HEK293 (cell line): ENCODE data around the gene LMCD1.

Experiments
- GLIS1 ChIP-seq: fragments of 450-650 bp; formaldehyde crosslinking; IDR thresholded peaks from 2 replicates; pipeline ENCODE4 v1.5.1; 2016; ENCODE audit warnings: missing biosample characterization, missing genetic modification characterization
- KLF8 ChIP-seq: fragments of 450-650 bp; formaldehyde crosslinking; IDR thresholded peaks from 2 replicates; pipeline ENCODE4 v1.5.1; 2016; ENCODE audit warnings: missing biosample characterization, missing genetic modification characterization
- KLF9 ChIP-seq: fragments of 450-650 bp; formaldehyde crosslinking; IDR thresholded peaks from 2 replicates; pipeline ENCODE4 v1.5.1; 2016; ENCODE audit warnings: missing biosample characterization, missing genetic modification characterization, low read depth
- SETDB1 ChIP-seq: IDR thresholded peaks from one replicate; pipeline ENCODE4 v1.6.1; 2017; ENCODE audit warnings: mild to moderate bottlenecking, low read length, moderate library complexity, mixed read lengths; ENCODE audit not compliant: insufficient read length
- ZBTB17 ChIP-seq: fragments of 450-650 bp; formaldehyde crosslinking; IDR thresholded peaks from 2 replicates; pipeline ENCODE4 v1.5.1; 2016; ENCODE audit warnings: missing biosample characterization, missing genetic modification characterization
- ZBTB7A ChIP-seq: fragments of 450-650 bp; formaldehyde crosslinking; IDR thresholded peaks from 2 replicates; pipeline ENCODE4 v1.5.1; 2016; ENCODE audit warnings: low read depth, missing biosample characterization, missing genetic modification characterization
- ZBTB8A ChIP-seq: fragments of 450-650 bp; formaldehyde crosslinking; IDR thresholded peaks from 2 replicates; pipeline ENCODE4 v1.5.1; 2016; ENCODE audit warnings: missing biosample characterization, missing genetic modification characterization
- ZFP3 ChIP-seq: fragments of 450-650 bp; formaldehyde crosslinking; IDR thresholded peaks from 2 replicates; pipeline ENCODE4 v1.5.1; 2016; ENCODE audit warnings: low read depth, missing biosample characterization, missing genetic modification characterization
- ZIC2 ChIP-seq: fragments of 450-650 bp; formaldehyde crosslinking; IDR thresholded peaks from 2 replicates; pipeline ENCODE4 v1.5.1; 2016; ENCODE audit warnings: missing biosample characterization, missing genetic modification characterization
- ZNF335 ChIP-seq: fragments of 450-650 bp; formaldehyde crosslinking; conservative IDR thresholded peaks from 2 replicates; pipeline ENCODE4 v1.5.1; 2016; ENCODE audit warnings: missing biosample characterization, missing genetic modification characterization
- ZNF37A ChIP-seq: fragments of 450-650 bp; IDR thresholded peaks from 2 replicates; pipeline ENCODE4 v1.5.1; 2018; ENCODE audit warnings: missing biosample characterization, missing genetic modification characterization
- ZNF501 ChIP-seq: fragments of 450-650 bp; formaldehyde crosslinking; IDR thresholded peaks from 2 replicates; pipeline ENCODE4 v1.5.1; 2016; ENCODE audit warnings: missing biosample characterization, missing genetic modification characterization
- ZNF548 ChIP-seq: fragments of 450-650 bp; formaldehyde crosslinking; IDR thresholded peaks from 2 replicates; pipeline ENCODE4 v1.5.1; 2016; ENCODE audit warnings: missing biosample characterization, missing genetic modification characterization
- ZNF555 ChIP-seq: fragments of 450-650 bp; formaldehyde crosslinking; conservative IDR thresholded peaks from 2 replicates; pipeline ENCODE4 v1.5.1; 2017; ENCODE audit warnings: missing biosample characterization, mild to moderate bottlenecking, missing genetic modification characterization, inconsistent platforms
- ZNF561 ChIP-seq: fragments of 450-650 bp; IDR thresholded peaks from 2 replicates; pipeline ENCODE4 v1.5.1; 2018; ENCODE audit warnings: missing biosample characterization, missing genetic modification characterization, borderline replicate concordance
- ZNF610 ChIP-seq: fragments of 450-650 bp; formaldehyde crosslinking; IDR thresholded peaks from 2 replicates; pipeline ENCODE4 v1.5.1; 2016; ENCODE audit warnings: missing biosample characterization, missing genetic modification characterization, borderline replicate concordance
- ZNF624 ChIP-seq: fragments of 450-650 bp; formaldehyde crosslinking; IDR thresholded peaks from 2 replicates; pipeline ENCODE4 v1.5.1; 2017; ENCODE audit warnings: missing biosample characterization, missing genetic modification characterization
- ZSCAN16 ChIP-seq: fragments of 450-650 bp; formaldehyde crosslinking; IDR thresholded peaks from 2 replicates; pipeline ENCODE4 v1.5.1; 2016; ENCODE audit warnings: missing biosample characterization, missing genetic modification characterization
- TF ChIP-seq, protein P1 (sequence below): fragments of 450-650 bp; formaldehyde crosslinking; conservative IDR thresholded peaks from 2 replicates; pipeline ENCODE4 v1.5.1; 2016; ENCODE audit warnings: low read depth, missing biosample characterization, missing genetic modification characterization
- TF ChIP-seq, protein P2 (sequence below): fragments of 450-650 bp; formaldehyde crosslinking; IDR thresholded peaks from 2 replicates; pipeline ENCODE4 v1.5.1; 2016; ENCODE audit warnings: missing biosample characterization, missing genetic modification characterization
- TF ChIP-seq, protein P3 (sequence below): fragments of 450-650 bp; formaldehyde crosslinking; optimal IDR thresholded peaks from 2 replicates; pipeline ENCODE3; 2016; ENCODE audit warnings: missing biosample characterization, mild to moderate bottlenecking, missing genetic modification characterization
- TF ChIP-seq, protein P4 (sequence below): fragments of 450-650 bp; formaldehyde crosslinking; IDR thresholded peaks from 2 replicates; pipeline ENCODE4 v1.5.1; 2016; ENCODE audit warnings: missing biosample characterization, missing genetic modification characterization
- TF ChIP-seq, protein P5 (sequence below): fragments of 450-650 bp; formaldehyde crosslinking; IDR thresholded peaks from 2 replicates; pipeline ENCODE4 v1.5.1; 2017; ENCODE audit warnings: missing biosample characterization, mild to moderate bottlenecking, missing genetic modification characterization, moderate library complexity
- TF ChIP-seq, protein P6 (sequence below): fragments of 450-650 bp; formaldehyde crosslinking; IDR thresholded peaks from 2 replicates; pipeline ENCODE4 v1.5.1; 2016; ENCODE audit warnings: missing biosample characterization, missing genetic modification characterization
- TF ChIP-seq, protein P7 (sequence below): fragments of 450-650 bp; IDR thresholded peaks from 2 replicates; pipeline ENCODE4 v1.5.1; 2018; ENCODE audit warnings: missing biosample characterization, missing genetic modification characterization

Gene LMCD1

DNA sequence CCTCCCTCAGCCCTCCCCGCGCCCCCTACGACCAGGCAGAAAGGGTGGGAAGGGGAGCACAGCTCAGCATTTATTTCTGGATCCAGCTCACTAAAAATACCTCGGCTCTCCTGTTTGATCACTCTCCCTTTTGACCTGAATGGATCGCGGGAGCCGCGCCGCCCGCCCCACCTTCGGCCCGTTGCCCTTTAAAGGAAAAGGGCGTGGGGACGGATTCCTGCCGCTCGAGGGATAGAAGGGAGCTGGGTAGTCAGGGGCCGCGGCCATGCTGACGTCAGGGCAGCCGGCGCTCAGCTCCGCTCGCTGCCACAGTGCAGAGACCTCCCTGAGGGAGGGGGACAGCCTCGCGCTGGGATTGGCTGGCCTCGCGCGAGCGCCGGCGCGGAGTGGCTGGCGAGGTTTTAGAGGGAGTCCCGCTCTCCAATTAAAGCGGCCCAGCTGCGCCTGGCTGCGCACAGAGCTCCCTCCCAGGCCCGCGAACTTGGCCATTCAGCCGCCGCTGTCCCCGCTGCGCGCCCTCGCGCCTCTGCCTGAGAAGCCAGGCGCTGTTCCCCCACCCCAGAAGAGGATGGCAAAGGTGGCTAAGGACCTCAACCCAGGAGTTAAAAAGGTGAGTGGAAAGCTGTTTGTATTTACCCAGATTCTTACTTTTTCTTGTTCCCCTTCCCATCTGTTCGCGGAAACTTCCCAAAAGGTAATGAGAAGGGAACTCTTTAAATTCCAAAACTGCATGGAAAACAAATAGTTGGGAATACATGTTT, at the start of gene LMCD1 (continued):
- no peak for TF ChIP-seq ZNF624
- TF ChIP-seq ZNF610 (tag by site-specific recombination) = peak; percentile 91; the same call in 1 of the 2 replicates
- TF ChIP-seq, protein P1, sequence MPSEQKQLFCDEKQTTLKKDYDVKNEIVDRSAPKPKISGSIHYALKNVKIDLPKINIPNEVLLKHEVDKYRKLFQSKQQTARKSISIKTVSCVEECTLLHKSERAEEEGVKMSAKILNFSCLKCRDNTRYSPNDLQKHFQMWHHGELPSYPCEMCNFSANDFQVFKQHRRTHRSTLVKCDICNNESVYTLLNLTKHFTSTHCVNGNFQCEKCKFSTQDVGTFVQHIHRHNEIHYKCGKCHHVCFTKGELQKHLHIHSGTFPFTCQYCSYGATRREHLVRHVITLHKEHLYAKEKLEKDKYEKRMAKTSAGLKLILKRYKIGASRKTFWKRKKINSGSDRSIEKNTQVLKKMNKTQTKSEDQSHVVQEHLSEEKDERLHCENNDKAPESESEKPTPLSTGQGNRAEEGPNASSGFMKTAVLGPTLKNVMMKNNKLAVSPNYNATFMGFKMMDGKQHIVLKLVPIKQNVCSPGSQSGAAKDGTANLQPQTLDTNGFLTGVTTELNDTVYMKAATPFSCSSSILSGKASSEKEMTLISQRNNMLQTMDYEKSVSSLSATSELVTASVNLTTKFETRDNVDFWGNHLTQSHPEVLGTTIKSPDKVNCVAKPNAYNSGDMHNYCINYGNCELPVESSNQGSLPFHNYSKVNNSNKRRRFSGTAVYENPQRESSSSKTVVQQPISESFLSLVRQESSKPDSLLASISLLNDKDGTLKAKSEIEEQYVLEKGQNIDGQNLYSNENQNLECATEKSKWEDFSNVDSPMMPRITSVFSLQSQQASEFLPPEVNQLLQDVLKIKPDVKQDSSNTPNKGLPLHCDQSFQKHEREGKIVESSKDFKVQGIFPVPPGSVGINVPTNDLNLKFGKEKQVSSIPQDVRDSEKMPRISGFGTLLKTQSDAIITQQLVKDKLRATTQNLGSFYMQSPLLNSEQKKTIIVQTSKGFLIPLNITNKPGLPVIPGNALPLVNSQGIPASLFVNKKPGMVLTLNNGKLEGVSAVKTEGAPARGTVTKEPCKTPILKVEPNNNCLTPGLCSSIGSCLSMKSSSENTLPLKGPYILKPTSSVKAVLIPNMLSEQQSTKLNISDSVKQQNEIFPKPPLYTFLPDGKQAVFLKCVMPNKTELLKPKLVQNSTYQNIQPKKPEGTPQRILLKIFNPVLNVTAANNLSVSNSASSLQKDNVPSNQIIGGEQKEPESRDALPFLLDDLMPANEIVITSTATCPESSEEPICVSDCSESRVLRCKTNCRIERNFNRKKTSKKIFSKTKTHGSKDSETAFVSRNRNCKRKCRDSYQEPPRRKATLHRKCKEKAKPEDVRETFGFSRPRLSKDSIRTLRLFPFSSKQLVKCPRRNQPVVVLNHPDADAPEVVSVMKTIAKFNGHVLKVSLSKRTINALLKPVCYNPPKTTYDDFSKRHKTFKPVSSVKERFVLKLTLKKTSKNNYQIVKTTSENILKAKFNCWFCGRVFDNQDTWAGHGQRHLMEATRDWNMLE (tag by site-specific recombination) = 0 out of 2 replicates have a peak, but pooled peaks have one; percentile 36
- TF ChIP-seq, protein P2, sequence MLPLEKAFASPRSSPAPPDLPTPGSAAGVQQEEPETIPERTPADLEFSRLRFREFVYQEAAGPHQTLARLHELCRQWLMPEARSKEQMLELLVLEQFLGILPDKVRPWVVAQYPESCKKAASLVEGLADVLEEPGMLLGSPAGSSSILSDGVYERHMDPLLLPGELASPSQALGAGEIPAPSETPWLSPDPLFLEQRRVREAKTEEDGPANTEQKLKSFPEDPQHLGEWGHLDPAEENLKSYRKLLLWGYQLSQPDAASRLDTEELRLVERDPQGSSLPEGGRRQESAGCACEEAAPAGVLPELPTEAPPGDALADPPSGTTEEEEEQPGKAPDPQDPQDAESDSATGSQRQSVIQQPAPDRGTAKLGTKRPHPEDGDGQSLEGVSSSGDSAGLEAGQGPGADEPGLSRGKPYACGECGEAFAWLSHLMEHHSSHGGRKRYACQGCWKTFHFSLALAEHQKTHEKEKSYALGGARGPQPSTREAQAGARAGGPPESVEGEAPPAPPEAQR (tag by site-specific recombination) = no peak
- TF ChIP-seq, protein P3, sequence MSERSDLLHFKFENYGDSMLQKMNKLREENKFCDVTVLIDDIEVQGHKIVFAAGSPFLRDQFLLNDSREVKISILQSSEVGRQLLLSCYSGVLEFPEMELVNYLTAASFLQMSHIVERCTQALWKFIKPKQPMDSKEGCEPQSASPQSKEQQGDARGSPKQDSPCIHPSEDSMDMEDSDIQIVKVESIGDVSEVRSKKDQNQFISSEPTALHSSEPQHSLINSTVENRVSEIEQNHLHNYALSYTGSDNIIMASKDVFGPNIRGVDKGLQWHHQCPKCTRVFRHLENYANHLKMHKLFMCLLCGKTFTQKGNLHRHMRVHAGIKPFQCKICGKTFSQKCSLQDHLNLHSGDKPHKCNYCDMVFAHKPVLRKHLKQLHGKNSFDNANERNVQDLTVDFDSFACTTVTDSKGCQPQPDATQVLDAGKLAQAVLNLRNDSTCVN (tag by site-specific recombination) = peak; percentile 94
- TF ChIP-seq ZNF37A (tag by site-specific recombination) = no peak
- TF ChIP-seq, protein P4, sequence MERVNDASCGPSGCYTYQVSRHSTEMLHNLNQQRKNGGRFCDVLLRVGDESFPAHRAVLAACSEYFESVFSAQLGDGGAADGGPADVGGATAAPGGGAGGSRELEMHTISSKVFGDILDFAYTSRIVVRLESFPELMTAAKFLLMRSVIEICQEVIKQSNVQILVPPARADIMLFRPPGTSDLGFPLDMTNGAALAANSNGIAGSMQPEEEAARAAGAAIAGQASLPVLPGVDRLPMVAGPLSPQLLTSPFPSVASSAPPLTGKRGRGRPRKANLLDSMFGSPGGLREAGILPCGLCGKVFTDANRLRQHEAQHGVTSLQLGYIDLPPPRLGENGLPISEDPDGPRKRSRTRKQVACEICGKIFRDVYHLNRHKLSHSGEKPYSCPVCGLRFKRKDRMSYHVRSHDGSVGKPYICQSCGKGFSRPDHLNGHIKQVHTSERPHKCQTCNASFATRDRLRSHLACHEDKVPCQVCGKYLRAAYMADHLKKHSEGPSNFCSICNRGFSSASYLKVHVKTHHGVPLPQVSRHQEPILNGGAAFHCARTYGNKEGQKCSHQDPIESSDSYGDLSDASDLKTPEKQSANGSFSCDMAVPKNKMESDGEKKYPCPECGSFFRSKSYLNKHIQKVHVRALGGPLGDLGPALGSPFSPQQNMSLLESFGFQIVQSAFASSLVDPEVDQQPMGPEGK (tag by site-specific recombination) = peak; percentile 87
- TF ChIP-seq ZIC2 (tag by site-specific recombination) = peak; percentile 68
- peak; percentile 49; the same call in 1 of the 2 replicates for TF ChIP-seq KLF9
- TF ChIP-seq, protein P5, sequence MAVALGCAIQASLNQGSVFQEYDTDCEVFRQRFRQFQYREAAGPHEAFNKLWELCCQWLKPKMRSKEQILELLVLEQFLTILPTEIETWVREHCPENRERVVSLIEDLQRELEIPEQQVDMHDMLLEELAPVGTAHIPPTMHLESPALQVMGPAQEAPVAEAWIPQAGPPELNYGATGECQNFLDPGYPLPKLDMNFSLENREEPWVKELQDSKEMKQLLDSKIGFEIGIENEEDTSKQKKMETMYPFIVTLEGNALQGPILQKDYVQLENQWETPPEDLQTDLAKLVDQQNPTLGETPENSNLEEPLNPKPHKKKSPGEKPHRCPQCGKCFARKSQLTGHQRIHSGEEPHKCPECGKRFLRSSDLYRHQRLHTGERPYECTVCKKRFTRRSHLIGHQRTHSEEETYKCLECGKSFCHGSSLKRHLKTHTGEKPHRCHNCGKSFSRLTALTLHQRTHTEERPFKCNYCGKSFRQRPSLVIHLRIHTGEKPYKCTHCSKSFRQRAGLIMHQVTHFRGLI (tag by site-specific recombination) = no peak
- TF ChIP-seq ZNF548 (tag by site-specific recombination) = peak; percentile 77; the same call in 1 of the 2 replicates
- TF ChIP-seq ZBTB17 (tag by site-specific recombination) = peak; percentile 93
- no peak for TF ChIP-seq ZNF555 (tag by site-specific recombination)
- peak; percentile 91 for TF ChIP-seq ZBTB8A (tag by site-specific recombination)
- peak; percentile 73 for TF ChIP-seq SETDB1
- TF ChIP-seq ZSCAN16 = no peak
- TF ChIP-seq, protein P6, sequence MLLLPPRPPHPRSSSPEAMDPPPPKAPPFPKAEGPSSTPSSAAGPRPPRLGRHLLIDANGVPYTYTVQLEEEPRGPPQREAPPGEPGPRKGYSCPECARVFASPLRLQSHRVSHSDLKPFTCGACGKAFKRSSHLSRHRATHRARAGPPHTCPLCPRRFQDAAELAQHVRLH (tag by site-specific recombination) = 0 out of 2 replicates have a peak, but pooled peaks have one; percentile 34
- TF ChIP-seq, protein P7, sequence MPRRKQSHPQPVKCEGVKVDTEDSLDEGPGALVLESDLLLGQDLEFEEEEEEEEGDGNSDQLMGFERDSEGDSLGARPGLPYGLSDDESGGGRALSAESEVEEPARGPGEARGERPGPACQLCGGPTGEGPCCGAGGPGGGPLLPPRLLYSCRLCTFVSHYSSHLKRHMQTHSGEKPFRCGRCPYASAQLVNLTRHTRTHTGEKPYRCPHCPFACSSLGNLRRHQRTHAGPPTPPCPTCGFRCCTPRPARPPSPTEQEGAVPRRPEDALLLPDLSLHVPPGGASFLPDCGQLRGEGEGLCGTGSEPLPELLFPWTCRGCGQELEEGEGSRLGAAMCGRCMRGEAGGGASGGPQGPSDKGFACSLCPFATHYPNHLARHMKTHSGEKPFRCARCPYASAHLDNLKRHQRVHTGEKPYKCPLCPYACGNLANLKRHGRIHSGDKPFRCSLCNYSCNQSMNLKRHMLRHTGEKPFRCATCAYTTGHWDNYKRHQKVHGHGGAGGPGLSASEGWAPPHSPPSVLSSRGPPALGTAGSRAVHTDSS (tag by site-specific recombination) = no peak
- no peak for TF ChIP-seq ZBTB7A (tag by site-specific recombination)
- peak; percentile 51; the same call in 1 of the 2 replicates for TF ChIP-seq KLF8 (tag by site-specific recombination)
- TF ChIP-seq ZNF335 (tag by site-specific recombination) = peak; percentile 84
- TF ChIP-seq GLIS1 (tag by site-specific recombination) = peak; percentile 49
- no peak for TF ChIP-seq ZFP3 (tag by site-specific recombination)
- peak; percentile 68; the same call in 1 of the 2 replicates for TF ChIP-seq ZNF501 (tag by site-specific recombination)
- TF ChIP-seq ZNF561 (tag by site-specific recombination) = peak; percentile 49
